HG02884 (cell line): Measurements from ENCODE around the gene CCDC146.
"Not testable (repeated sequence)": the region's sequence is repeated elsewhere in the genome, so short reads cannot be mapped to it uniquely, and the experiment has no call there.

Source experiments
- ATAC-seq: cut with Tn5 transposase; IDR thresholded peaks from one replicate; pipeline ENCODE4 v1.9.1; 2021; ENCODE audit warnings: mild to moderate bottlenecking, moderate library complexity; ENCODE audit not compliant: unreplicated experiment

Gene CCDC146

DNA sequence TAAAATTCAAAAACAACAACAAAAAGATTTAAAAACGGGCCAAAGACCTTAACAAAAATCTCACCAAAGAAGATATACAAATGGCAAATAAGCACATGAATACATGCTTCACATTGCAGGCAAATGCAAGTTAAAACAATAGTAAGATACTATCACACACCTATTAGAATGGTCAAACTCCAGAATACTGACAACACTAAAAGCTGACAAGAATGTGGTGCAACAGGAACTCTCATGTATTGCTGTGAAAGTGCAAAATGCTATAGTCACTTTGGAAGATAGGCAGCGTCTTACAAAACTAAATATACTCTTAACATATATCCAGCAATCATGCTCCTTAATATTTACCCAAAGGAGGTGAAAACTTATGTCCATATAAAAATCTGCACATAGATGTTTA, 16.3 kb downstream of the CCDC146 start:
- not testable (repeated sequence) for ATAC-seq

DNA sequence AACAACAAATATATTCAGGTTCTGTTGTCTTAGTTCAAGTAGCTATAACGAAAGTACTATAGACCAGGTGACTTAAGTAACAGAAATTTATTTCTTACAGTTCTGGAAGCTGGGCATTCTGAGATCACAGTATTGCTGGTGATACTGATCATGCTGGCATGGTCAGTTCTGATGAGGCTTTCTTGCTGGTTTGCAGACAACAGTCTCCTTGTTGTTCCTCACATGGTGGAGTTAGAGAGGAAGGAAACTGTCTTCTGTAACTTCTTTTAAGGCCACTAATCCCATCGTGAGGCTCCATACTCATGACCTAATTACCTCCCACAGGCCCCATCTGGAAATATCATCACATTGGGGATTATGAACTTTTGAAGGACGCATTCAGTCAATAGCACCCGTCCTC, 17.9 kb downstream of the CCDC146 start:
- ATAC-seq, result not testable (repeated sequence)

DNA sequence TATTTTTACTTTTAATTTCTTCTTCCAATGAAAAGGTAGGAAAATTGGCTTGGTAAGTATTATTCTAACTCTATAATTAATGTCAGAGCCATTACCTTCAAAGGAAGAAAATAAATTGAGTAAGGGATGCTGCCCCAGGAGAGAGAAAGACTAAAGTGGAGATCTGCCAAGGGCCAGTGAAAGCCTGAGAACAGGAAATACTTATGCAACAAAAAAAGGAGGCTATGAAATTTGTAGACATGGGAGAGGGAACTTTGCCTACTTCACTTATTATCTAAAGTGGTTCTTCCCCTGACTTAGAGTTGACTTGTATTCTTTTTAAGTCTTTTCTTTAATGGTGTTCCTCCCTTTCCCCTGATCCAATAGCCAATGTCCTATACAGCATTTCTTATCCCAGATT, 29.8 kb downstream of the CCDC146 start:
- not testable (repeated sequence) for ATAC-seq

DNA sequence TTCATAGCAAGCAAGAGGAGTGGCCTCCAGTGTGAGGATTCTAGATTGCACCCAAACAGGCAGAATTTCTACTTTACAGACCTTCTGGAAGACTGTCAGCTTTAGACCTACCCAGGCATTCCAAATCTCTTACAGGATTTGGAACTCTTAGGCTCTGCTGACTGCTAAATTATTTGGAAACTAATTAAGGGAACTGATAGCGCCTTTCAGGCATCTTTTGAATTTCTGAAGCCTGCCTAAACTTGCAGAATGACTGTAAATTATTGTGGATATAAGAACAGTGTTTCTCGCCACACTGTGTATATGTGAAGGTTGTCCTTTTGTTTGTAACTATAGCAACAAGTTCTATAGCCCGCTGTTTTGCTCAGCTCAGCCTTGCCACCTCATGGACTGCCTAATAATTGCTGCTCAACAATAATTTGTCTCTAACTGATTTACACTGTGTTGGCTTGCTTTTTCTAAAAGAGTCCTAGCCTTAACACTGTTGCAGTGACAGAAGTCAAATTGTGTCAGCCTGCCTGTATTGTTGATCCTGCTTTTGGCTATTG, 32.6 kb downstream of the CCDC146 start:
- peak; percentile 56 for ATAC-seq

DNA sequence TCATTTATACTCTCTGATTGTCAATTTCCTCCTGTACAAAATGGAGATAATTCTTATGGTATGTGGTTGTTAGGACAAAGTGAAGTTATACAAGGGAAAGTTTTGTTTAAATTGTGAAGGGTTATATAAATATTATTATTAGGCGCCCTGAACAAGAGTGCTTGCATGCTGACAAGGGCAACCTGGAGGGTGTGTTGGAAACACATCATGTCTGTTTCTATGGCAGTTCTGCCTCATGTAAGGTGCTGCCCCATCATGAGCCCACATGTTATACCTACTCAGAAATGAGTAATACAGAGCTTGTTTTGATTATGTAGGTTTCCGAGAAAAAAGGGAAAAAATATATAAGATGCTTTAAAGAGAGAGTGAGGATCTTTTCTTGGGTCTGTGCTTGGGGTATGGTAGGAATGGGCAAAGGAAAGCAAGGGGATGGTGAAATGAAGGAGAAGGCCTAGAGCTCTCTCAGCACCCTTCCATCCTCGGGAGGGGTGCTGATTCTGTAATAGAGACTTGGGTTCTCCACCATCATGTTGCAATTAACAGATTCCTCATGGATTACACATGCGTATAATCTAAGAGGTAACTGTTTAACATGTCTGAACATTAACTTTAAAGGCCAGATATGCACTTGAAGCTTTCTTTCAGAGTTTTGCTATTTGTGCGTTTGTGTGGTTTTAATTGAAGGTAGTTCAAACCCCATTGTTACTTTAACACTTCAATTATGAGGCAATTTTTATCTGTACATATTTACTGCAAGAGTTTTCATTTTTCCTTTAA, 33.4 kb downstream of the CCDC146 start:
- peak; percentile 32 for ATAC-seq

DNA sequence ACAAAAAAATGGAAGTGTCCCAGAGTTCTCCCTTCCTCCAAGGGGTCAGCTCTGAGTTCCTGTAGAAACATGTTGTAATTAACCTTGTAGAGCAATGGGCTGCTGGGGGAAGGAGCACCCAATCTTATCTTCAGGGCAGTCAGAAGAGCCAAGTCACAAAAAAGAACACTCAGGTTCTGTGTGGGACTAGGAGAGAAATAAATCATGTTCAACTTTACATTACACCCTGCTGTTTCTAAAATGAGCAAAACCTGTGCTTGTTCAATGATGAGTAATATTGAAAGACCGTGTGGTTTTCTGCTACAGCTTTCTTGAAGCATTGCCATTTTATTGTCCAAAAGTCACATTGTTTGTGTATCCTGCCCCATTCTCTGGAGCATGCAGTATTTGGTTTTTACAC, 34.6 kb downstream of the CCDC146 start:
- peak; percentile 68 for ATAC-seq

DNA sequence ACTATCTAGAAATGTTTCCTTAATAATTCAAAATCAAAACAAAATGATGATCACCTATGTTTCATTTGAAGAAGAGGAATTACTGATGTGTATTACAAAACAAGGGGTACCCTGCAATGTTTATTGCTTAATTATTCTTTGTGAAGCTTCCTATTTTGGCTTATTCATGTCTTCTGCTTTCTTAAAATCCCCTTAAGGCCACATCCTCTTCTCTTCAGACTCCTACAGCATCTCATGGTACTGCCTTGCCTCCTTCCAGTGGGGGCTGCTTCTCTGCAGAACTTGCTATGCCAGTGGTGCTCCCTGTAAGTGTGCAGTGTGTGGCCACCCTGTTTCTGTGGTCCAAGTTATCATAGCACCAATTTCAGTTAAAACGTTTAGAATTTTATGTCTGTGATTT, 35.0 kb downstream of the CCDC146 start:
- ATAC-seq, result peak; percentile 46

DNA sequence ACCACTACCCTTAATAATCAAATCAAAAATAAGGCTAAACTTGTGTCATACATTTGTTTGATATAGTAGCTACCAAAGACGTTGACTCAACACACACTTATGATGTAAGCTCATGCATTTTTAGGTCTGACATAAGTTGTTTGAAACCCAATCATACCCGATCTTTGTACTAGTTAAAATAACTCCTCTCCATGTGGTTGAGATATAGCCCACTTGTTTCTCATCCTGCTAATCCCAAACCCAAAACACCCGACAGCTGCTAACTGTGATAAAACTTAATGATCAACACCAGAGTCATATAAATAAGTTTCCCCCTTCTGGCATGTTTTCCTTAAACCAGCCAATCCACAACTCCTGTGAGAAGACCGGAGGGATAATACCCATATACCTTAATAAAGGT, 48.7 kb downstream of the CCDC146 start:
- ATAC-seq, result not testable (repeated sequence)

DNA sequence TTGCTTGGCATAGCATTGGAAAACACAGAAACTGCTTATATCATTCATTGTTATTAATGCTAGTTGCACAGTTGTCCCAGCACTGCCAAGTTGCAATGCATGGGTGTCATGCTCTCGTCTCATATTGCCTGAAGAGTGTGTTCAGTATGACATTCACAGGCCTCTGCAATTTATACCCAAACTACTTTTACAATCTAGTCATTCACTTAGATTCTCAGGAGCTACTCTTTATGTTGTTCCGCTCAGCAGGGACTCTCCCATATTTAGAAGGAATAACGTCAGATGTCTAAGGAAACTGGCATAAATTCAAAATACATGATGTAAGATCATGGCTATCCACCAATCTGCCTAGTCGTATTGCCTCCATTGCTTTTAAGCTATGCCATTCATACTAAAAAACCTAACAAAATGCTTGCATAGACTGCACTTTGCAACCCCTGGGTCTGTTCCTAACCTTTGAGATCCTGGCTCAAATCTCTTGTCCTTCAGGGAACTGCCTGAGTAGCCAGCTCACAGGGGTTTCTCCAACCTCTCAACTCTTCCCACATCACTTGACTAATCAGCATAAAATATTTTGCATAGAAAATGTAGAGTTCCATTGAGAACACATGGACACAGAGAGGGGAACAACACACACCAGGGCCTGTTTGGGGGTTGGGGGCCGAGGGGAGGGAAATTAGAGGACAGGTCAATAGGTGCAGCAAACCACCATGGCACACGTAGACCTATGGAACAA, 50.2 kb downstream of the CCDC146 start:
- ATAC-seq, result not testable (repeated sequence)

DNA sequence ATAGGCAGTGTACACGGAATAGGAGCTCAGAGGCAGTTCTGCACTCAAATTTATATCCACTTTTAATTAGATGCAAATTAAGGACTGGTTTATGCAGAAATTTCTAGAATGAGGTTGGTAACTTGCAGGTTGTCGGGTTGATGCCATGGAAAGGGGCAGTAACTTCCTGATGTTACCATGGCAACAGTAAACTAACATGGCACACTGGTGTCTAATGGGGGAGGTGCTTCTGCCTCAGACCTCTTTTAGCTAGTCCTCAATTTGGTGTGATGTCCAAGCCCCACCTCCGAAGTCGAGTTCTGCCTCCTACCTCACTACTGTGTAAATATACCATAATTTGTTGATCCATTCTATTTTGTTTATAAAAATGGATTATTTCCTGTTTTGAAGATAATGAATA, 52.0 kb downstream of the CCDC146 start:
- not testable (repeated sequence) for ATAC-seq

DNA sequence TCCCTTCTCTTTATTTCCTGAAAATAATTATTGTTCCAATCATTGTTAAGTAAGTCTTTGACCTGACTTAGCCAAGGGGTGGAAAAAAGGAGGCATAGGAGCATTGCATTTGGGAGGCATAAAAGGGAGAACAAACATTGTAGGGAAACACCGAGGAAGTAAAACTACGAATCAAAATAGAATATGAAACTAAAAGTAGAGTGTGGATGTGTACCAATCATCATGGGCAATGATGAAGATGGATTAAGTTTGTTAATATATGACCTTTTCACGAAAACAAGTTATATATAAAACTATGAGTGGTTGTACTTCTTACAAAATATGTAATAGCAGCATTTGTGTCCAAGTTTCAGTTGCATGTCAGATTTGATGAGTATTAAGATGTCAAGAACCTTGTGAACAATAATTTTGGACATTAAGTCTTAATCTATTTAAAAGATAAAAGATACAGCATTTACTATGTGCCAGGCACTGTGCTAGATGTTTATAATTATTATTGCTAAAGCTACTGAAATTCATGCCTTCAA, 52.9 kb downstream of the CCDC146 start:
- ATAC-seq, result not testable (repeated sequence)

DNA sequence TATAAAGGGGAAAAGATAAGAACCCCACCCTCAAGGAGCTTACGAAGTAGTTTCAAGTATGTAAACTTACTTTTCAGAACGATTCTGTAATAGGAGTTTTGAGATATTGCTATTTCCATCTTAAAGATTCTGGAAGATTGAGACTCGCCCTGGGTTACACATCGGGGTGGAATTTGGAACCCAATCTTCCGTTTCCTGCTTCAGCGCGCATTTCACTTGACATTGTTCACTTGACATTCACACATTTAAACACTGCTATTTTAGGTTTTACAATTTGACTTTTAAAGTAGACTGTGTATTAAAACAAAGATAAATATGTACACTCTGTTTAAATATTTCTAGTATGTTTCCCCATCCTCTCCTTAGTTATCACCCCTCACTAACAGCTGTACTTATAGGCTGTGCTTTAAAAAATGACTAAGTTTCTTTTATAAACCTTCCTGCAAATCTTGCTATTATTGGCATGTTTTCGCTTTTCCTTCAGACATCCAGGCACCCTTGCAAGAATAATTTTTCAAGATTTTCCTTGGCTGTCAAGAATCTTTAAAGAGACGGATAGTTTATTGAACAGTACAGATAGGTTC, 55.0 kb downstream of the CCDC146 start:
- not testable (repeated sequence) for ATAC-seq

DNA sequence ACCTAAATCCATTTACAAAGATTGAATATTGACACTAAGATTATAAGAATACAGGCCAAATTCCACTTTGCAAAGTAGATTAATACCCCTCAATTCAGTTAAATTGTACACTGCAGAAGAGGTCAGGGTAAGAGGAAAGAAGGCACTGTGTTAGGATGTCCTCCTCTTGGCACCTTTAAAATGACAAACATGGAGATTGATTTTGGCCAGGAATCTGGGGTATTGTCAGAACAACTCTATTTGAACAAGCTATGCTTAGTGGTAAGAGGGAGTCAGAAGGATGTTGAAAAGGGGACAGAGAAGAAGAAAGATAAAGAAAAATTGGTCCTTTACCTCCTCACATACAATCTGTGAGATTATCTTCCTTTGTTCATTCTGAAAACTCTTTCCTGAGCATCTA, 55.6 kb downstream of the CCDC146 start:
- not testable (repeated sequence) for ATAC-seq

DNA sequence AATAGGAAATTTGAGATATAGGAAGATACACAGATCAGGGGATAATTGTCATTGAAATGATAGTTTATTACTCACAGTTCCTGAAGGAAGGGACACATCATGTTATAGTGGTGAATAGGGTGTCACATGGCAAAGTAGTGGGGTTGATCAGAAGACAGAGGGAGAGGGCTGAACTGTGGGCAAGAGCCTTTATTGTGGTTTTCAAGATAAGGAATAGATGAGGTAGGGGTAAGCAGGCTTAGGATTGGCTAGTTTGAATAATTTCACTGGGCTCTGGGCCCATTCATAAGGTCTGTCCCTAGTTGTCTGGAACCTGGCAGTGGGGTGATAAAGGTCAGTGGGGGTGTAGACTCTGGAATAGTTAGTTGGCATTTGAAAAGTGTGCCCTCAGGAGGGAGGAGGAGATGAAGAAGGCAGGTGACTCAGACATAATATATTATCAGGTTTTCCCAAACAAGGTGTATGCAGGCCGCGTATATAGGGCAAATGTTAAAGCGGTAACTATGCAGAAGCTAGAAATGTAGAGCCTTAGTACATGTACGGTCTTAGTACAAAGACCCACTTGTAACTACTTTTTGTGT, 58.7 kb downstream of the CCDC146 start:
- no peak for ATAC-seq

DNA sequence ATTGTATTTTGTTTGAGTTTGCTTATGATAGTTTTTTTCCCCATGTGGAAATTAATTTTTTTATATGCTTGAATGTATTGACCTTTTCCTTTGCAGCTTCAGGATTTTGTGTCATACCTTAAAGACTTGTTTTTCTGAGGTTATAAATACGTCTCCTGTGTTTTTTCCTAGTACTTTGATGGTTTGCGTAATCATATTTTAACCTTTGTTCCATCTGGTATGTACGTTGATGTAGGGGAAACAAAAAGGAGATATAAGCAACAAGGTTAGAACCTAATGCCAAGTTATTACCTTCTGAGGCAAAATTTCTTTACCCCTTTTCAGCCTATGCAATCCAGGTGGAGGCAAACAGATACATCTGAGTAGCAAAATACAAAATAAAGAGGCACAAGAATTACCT, 59.3 kb downstream of the CCDC146 start:
- ATAC-seq, result no peak

DNA sequence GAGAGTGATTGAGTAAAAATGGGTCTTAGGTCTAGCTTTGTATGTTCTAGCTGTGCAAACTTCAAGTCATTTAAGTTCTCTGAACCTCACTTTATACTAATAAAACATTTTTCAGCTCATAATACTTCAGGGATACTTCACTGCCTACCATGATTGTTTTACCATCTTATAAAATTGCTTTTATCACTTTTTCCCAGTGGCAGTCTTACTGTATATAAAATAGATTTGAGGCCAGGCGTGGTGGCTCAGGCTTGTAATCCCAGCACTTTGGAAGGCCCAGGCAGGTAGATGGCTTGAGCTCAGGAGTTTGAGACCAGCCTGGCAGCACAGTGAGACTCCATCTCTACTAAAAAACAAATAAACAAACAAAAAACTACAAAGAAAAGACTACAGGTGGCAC, 59.8 kb downstream of the CCDC146 start:
- ATAC-seq, result no peak

DNA sequence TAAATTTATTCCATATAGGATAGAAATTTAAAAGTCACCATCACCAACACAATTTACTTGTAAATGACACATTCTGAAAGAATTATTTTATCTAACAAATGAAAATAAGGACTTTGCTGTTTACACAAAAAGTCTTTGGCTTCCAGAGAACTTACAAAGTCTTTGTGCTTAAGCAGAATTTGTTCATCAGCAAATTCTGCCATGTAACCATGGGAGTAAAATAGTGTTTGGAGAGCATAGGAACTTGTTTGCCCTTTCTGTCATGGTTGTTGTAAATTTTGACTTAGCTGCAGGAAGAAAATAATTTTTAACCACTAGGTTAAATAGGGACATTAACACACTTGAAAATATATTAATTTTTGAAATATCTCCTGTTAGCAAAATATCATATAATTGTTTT, 62.0 kb downstream of the CCDC146 start:
- ATAC-seq, result no peak

DNA sequence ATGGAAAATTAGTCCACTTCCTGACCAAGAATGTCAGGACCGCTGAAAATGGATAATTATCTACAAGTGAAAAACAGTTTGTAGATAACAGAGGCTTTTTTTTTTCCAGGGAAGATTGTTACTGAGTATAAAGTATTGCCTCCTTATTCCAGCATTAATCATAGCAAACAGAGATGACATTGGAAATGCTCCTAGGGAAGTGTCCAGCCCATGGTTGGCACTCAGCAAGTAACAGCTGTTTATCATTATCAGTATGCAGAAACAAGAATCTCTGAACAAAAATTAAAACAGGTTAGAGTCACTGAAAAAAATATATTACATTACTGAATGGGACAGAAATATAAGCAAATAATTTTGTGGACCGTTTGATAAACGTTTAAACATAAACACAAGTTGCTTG, 62.6 kb downstream of the CCDC146 start:
- no peak for ATAC-seq

DNA sequence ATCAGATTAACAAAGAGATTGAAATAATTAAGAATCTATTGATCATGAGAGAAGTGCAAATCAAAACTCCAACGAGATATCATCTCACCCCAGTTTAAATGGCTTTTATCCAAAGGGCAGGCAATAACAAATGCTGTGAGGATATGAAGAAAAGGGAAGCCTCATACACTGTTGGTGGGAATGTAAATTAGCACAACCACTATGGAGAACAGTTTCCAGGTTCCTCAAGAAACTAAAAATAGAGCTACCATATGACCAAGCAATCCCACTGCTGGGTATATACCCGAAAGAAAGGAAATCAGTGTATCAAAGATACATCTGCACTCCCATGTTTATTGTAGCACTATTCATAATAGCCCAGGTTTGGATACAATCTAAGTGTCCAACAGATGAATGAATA, 63.5 kb downstream of the CCDC146 start:
- no peak for ATAC-seq

DNA sequence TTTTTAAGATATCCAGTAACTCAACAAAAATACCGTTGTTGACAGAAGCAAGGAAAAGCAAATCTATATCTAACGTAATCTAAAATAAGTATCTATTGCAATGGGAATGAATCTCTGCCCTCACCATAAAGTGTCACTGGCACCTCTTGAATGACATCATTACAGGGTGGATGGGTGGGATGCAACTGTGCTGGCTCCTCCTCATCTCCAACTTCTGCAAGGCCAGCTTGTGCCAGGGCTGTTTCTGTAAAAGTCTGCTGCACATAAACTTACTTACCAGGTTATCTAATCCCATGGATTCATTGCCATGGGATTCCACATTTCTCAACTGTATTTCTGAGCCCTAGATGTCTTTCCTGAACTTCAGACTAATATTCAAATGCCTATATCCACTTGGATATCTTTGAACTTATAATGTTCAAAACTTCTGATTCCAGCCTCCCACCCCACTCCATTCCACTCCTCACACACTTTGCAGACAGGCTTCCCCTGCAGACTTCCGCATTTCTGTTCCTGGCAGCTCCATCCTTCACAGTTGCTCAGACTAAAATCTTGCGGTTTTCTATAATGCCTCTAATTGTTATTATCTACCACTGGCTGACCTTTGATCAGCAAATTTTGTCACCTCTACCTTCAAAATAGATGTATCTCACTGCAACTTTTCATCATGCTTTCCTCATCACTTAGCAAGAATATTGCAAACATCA, 66.5 kb downstream of the CCDC146 start:
- ATAC-seq, result no peak
